Gastrocnemius medialis (tissue), 4 donors: ENCODE measurements around the gene OGFRL1.

Experiments used
- POLR2A ChIP-seq, 2 donors: fragments of 450-650 bp; IDR thresholded peaks; one replicate each; pipeline ENCODE4 v1.6.1; 2017; ENCODE audit warnings: antibody characterized with exemption in 2 of 2, mild to moderate bottlenecking in 2 of 2, moderate library complexity in 2 of 2
- TF ChIP-seq, protein P1 (sequence below), 5 experiments: fragments of 450-650 bp in 3 of 5; fragments of 200-600 bp in 2 of 5; sonication (generic) in 2 of 5; IDR thresholded peaks in 4 of 5; conservative IDR thresholded peaks in 1 of 5; 1 replicate in 4 of 5; 2 replicates in 1 of 5; pipeline ENCODE4 v1.5.1; 2016 to 2019; ENCODE audit warnings: antibody characterized with exemption in 5 of 5, mild to moderate bottlenecking in 3 of 5, moderate library complexity in 3 of 5

DNA sequence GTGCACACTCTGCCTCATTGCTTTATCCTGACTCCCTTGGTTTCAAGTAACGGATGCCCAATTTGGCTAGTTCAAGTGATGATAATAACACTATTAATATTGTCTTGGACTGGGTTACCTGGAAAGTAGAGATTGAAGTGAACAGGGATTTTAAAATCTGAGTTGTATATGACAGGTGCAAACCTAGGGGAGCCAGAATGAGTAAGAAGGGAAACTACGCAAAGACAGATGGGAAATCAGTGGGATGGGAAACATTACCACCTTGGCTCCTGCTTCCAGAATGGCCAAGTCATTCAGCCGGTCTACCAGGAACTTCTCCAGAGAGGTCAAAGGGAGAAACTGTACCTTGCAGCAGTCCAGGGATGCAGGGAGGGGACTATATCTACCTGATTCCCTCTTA, 41.9 kb downstream of the OGFRL1 start:
- TF ChIP-seq, protein P1, sequence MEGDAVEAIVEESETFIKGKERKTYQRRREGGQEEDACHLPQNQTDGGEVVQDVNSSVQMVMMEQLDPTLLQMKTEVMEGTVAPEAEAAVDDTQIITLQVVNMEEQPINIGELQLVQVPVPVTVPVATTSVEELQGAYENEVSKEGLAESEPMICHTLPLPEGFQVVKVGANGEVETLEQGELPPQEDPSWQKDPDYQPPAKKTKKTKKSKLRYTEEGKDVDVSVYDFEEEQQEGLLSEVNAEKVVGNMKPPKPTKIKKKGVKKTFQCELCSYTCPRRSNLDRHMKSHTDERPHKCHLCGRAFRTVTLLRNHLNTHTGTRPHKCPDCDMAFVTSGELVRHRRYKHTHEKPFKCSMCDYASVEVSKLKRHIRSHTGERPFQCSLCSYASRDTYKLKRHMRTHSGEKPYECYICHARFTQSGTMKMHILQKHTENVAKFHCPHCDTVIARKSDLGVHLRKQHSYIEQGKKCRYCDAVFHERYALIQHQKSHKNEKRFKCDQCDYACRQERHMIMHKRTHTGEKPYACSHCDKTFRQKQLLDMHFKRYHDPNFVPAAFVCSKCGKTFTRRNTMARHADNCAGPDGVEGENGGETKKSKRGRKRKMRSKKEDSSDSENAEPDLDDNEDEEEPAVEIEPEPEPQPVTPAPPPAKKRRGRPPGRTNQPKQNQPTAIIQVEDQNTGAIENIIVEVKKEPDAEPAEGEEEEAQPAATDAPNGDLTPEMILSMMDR (IDR thresholded peaks at IDR 0.05 in 4 of 5, conservative IDR thresholded peaks at IDR 0.05 in 1 of 5), result no peak
- TF ChIP-seq POLR2A (IDR thresholded peaks at IDR 0.05), result no peak
